Endothelial cell of umbilical vein (primary cell): ENCODE results near the gene TIFAB. TPM values are rescaled to one million over a fixed set of nuclear protein-coding genes. Genes with fewer than 3 reads are reported as not detected.

Source experiments
- BruUV-seq: library from RNA; stranded (reverse); fragments of 400-500 nt; replicated peaks from 2 replicates; lab custom pipeline; 2021; lab: Mats Ljungman, UMichigan
- CTCF ChIA-PET: fragments of 300-600, 350-600 bp; sonication (Branson Sonifier 250); formaldehyde crosslinking; loops from one replicate; lab custom pipeline; 2021; ENCODE audit warnings: antibody characterized with exemption, inconsistent platforms; lab: Charles Lee
- POLR2A ChIA-PET: fragments of 300-600, 350-600 bp; sonication (Branson Sonifier 250); formaldehyde crosslinking; loops from one replicate; lab custom pipeline; 2021; ENCODE audit warnings: antibody characterized with exemption, inconsistent platforms; lab: Charles Lee
- DNase-seq: peaks from one replicate; pipeline ENCODE4 v3.0.0-alpha.2; 2011; ENCODE audit warnings: low read depth, low spot score
- FAIRE-seq: peaks from 2 replicates; lab custom pipeline; 2011; peaks lifted over from hg19 to GRCh38; lab: Jason Lieb, UNC
- H2AFZ ChIP-seq: 2 replicates; pipeline ENCODE4 v1.6.0; 2012; ENCODE audit warnings: low read depth, low read length, control low read depth, inconsistent platforms
- H3K27ac ChIP-seq: 2 replicates; pipeline ENCODE4 v1.5.1; 2011; ENCODE audit warnings: low read depth, mild to moderate bottlenecking, control low read depth, low read length, moderate library complexity; ENCODE audit not compliant: insufficient read depth
- H3K27me3 ChIP-seq, 2 experiments: 2 replicates each; pipeline versions ENCODE4 v1.6.0 to v1.6.1; 2011; ENCODE audit warnings: low read length in 2 of 2, mixed read lengths in 1 of 2; ENCODE audit not compliant: control insufficient read depth in 2 of 2, insufficient read depth in 2 of 2
- H3K36me3 ChIP-seq, 2 experiments: 2 replicates in 1 of 2; 3 replicates in 1 of 2; pipeline ENCODE4 v1.5.1; 2011; ENCODE audit warnings: low read length in 2 of 2, mild to moderate bottlenecking in 1 of 2, moderate library complexity in 1 of 2; ENCODE audit not compliant: control insufficient read depth in 2 of 2, insufficient read depth in 2 of 2; ENCODE audit errors: extremely low read depth in 1 of 2
- H3K4me1 ChIP-seq: 3 replicates; pipeline ENCODE4 v1.5.1; 2011; ENCODE audit warnings: mild to moderate bottlenecking, low read length; ENCODE audit not compliant: control insufficient read depth, insufficient read depth; ENCODE audit errors: extremely low read depth
- H3K4me2 ChIP-seq: 2 replicates; pipeline ENCODE4 v1.6.1; 2011; ENCODE audit warnings: low read length, control low read depth, mixed read lengths; ENCODE audit not compliant: insufficient read depth
- H3K4me3 ChIP-seq, 3 experiments: fragments of 200-600 bp in 1 of 3; sonication (generic), shearing (Covaris generic) in 1 of 3; replicated peaks in 1 of 3; 2 replicates each; pipeline ENCODE4 v1.5.1; 2011 to 2016; ENCODE audit warnings: control low read depth in 3 of 3, low read length in 3 of 3, mild to moderate bottlenecking in 2 of 3, inconsistent platforms in 1 of 3, low read depth in 1 of 3, moderate library complexity in 1 of 3; ENCODE audit not compliant: insufficient read depth in 1 of 3
- H3K79me2 ChIP-seq: 2 replicates; pipeline ENCODE4 v1.6.0; 2012; ENCODE audit warnings: low read length, inconsistent platforms; ENCODE audit not compliant: control insufficient read depth, insufficient read depth
- H3K9ac ChIP-seq: replicated peaks from 2 replicates; pipeline ENCODE3; 2011; ENCODE audit warnings: low read length, control low read depth; ENCODE audit not compliant: insufficient read depth; ENCODE audit errors: extremely low read depth
- H3K9me1 ChIP-seq: replicated peaks from 3 replicates; pipeline ENCODE4 v1.6.0; 2011; ENCODE audit warnings: mild to moderate bottlenecking, low read length; ENCODE audit not compliant: control insufficient read depth, insufficient read depth; ENCODE audit errors: extremely low read depth
- H3K9me3 ChIP-seq: replicated peaks from 2 replicates; pipeline ENCODE4 v1.5.1; 2012; ENCODE audit warnings: low read length, inconsistent platforms; ENCODE audit not compliant: control insufficient read depth, insufficient read depth
- H4K20me1 ChIP-seq: replicated peaks from 2 replicates; pipeline ENCODE3; 2011; ENCODE audit warnings: mild to moderate bottlenecking, low read length; ENCODE audit not compliant: control insufficient read depth, insufficient read depth; ENCODE audit errors: extremely low read depth
- CTCF ChIP-seq, 2 donors: IDR thresholded peaks; 1 replicate in 1 of 2; 2 replicates in 1 of 2; pipeline ENCODE4 v1.5.1; 2011; ENCODE audit warnings: low read length in 2 of 2, mild to moderate bottlenecking in 2 of 2, moderate library complexity in 2 of 2, control low read depth in 1 of 2, inconsistent platforms in 1 of 2, low read depth in 1 of 2; ENCODE audit not compliant: insufficient read depth in 1 of 2; ENCODE audit errors: extremely low read depth in 1 of 2
- EZH2 ChIP-seq: IDR thresholded peaks from 2 replicates; pipeline ENCODE4 v1.6.1; 2012; ENCODE audit warnings: borderline replicate concordance, low read depth, mild to moderate bottlenecking, moderate library complexity, low read length, inconsistent platforms; ENCODE audit not compliant: severe bottlenecking
- FOS ChIP-seq: IDR thresholded peaks from 2 replicates; pipeline ENCODE4 v1.6.1; 2011; ENCODE audit warnings: mild to moderate bottlenecking, low read length, moderate library complexity, borderline replicate concordance; ENCODE audit not compliant: insufficient read depth
- GATA2 ChIP-seq: IDR thresholded peaks from 2 replicates; pipeline ENCODE4 v1.7.0; 2011; ENCODE audit warnings: low read depth, mild to moderate bottlenecking, moderate library complexity, mixed read lengths, low read length; ENCODE audit not compliant: insufficient read length, insufficient read depth
- JUN ChIP-seq: IDR thresholded peaks from 2 replicates; pipeline ENCODE4 v1.6.1; 2011; ENCODE audit warnings: borderline replicate concordance, low read depth; ENCODE audit not compliant: insufficient read length, insufficient read depth
- MAX ChIP-seq: IDR thresholded peaks from 2 replicates; pipeline ENCODE4 v1.6.1; 2011; ENCODE audit not compliant: insufficient read depth, insufficient read length
- MYC ChIP-seq: IDR thresholded peaks from one replicate; pipeline ENCODE4 v1.6.1; 2011; ENCODE audit warnings: mild to moderate bottlenecking, low read depth, low read length
- POLR2A ChIP-seq: IDR thresholded peaks from 2 replicates; pipeline ENCODE4 v1.6.1; 2012; ENCODE audit warnings: low read depth, mild to moderate bottlenecking, control low read depth, low read length
- POLR2AphosphoS5 ChIP-seq: IDR thresholded peaks from 2 replicates; pipeline ENCODE4 v1.6.1; 2012; ENCODE audit warnings: low read depth, mild to moderate bottlenecking, control low read depth, low read length, moderate library complexity; ENCODE audit not compliant: insufficient read depth
- dilution Hi-C: fragments of 300-500 bp; cut with MboI; formaldehyde crosslinking; loops from one replicate; pipeline ENCODE4 v1.15.0; 2019; ENCODE audit warnings: low sequenced_read_pairs; ENCODE audit not compliant: extremely low pct_ligation_motif_present
- intact Hi-C: fragments of 100-400 bp; cut with micrococcal nuclease; formaldehyde crosslinking; loops from one replicate; pipeline ENCODE4 v1.10.0; 2022
- polyA plus RNA-seq, 4 experiments: library from polyadenylated mRNA; depleted of rRNA in 3 of 4; stranded (reverse) in 3 of 4; unstranded in 1 of 4; fragments of >200 nt; gene quantifications; 2 replicates each; pipeline versions ENCODE4 v1.2.1 to v1.2.3, GENCODE V29; 2011 to 2012; ENCODE audit warnings: missing spikeins in 1 of 4
- total RNA-seq: library from RNA; stranded (reverse); gene quantifications from 2 replicates; pipeline ENCODE4 v1.2.3, GENCODE V29; 2021

Gene TIFAB
- total and polyA plus RNA-seq, 2 donors (not counting 3 experiments of a cell fraction or from before 2014, with no cell fraction given), result not detected

- ChIA-PET POLR2A (no interaction called here), CTCF (interaction anchor here (1.1 to 1.4 kb wide), 3 partner anchors 16 to 79 kb away, joined by 3 to 6 read pairs (median 5); no protein-coding TSS in a partner anchor)
- Histone ChIP-seq H3K4me1 (no peaks in the 10 kb centered on the region), H3K36me3 (no peaks in the 10 kb centered on the region), H3K4me2 (no peak overlapping the region), H3K4me3 (no peak overlapping the region), H3K27me3 (peaks cover 31 to 32% of the 10 kb centered on the region in 2 experiments), H3K27ac (no peak overlapping the region), H3K9ac (no peak overlapping the region), H3K9me3 (no peaks in the 10 kb centered on the region), H2AFZ (no peak overlapping the region), H3K9me1 (no peaks in the 10 kb centered on the region), H4K20me1 (no peaks in the 10 kb centered on the region), H3K79me2 (no peaks in the 10 kb centered on the region)
- TF ChIP-seq CTCF (IDR thresholded peaks at IDR 0.05; ENCODE audit: extremely low read depth in 1 of 2, insufficient read depth in 1 of 2, low read depth in 1 of 2, low read length in 2 of 2) (no peak), FOS (no peak), JUN (no peak), EZH2 (no peak), POLR2A (no peak), GATA2 (no peak), MYC (no peak), POLR2AphosphoS5 (no peak), MAX (no peak)
- FAIRE-seq (no peak), DNase-seq (no peak)
- dilution Hi-C loops (no loop called here), intact Hi-C loops (no loop called here)
- no TSS peak for BruUV-seq
These were observed 29.8 kb upstream of the TIFAB start for GRCh38 chr5:135481909-135482311.
